GM12878 (cell line): Measurements from ENCODE around the gene KCTD2. TPM values are rescaled to one million over a fixed set of nuclear protein-coding genes. Genes with fewer than 3 reads are reported as not detected.

Source experiments
- BCL11A ChIP-seq: IDR thresholded peaks from 2 replicates; pipeline ENCODE4 v1.6.1; 2011; ENCODE audit warnings: low read depth, low read length
- CBFB ChIP-seq: IDR thresholded peaks from 2 replicates; pipeline ENCODE4 v1.6.1; 2016; ENCODE audit warnings: antibody characterized with exemption, low read depth
- EGR1 ChIP-seq, 2 experiments: IDR thresholded peaks; 1 replicate in 1 of 2; 2 replicates in 1 of 2; pipeline ENCODE4 v1.6.1; 2011 to 2012; ENCODE audit warnings: low read depth in 2 of 2, low read length in 2 of 2, borderline replicate concordance in 1 of 2, mild to moderate bottlenecking in 1 of 2, moderate library complexity in 1 of 2
- GATAD2B ChIP-seq: fragments of 450-650 bp; conservative IDR thresholded peaks from 2 replicates; pipeline ENCODE4 v1.6.1; 2017; ENCODE audit warnings: low read depth, mild to moderate bottlenecking, moderate library complexity
- MTA3 ChIP-seq: IDR thresholded peaks from 2 replicates; pipeline ENCODE4 v1.6.1; 2012; ENCODE audit warnings: low read length, inconsistent platforms, borderline replicate concordance
- NFIC ChIP-seq: IDR thresholded peaks from 2 replicates; pipeline ENCODE4 v1.6.1; 2012; ENCODE audit warnings: low read depth, mild to moderate bottlenecking, inconsistent platforms, low read length, moderate library complexity
- POU2F2 ChIP-seq: IDR thresholded peaks from 3 replicates; pipeline ENCODE4 v1.6.1; 2011; ENCODE audit warnings: low read depth, mild to moderate bottlenecking, low read length, borderline replicate concordance
- RAD21 ChIP-seq: IDR thresholded peaks from 2 replicates; pipeline ENCODE4 v1.6.1; 2011; ENCODE audit warnings: mild to moderate bottlenecking, low read depth, low read length, moderate library complexity; ENCODE audit not compliant: insufficient read depth
- RELA ChIP-seq: fragments of 450-650 bp; IDR thresholded peaks from 2 replicates; pipeline ENCODE4 v1.8.0; 2014; ENCODE audit warnings: borderline replicate concordance; ENCODE audit not compliant: partially characterized antibody
- RUNX3 ChIP-seq: IDR thresholded peaks from 2 replicates; pipeline ENCODE4 v1.6.1; 2012; ENCODE audit warnings: low read length, inconsistent platforms
- SPI1 ChIP-seq: IDR thresholded peaks from 2 replicates; pipeline ENCODE4 v1.6.1; 2011; ENCODE audit warnings: low read depth, mild to moderate bottlenecking, low read length, moderate library complexity, borderline replicate concordance; ENCODE audit not compliant: insufficient read depth
- TAF1 ChIP-seq: IDR thresholded peaks from 2 replicates; pipeline ENCODE4 v1.6.1; 2011; ENCODE audit warnings: mild to moderate bottlenecking, low read depth, low read length, borderline replicate concordance
- TCF7 ChIP-seq: IDR thresholded peaks from 2 replicates; pipeline ENCODE4 v1.6.1; 2014; ENCODE audit warnings: antibody characterized with exemption, borderline replicate concordance
- ZNF217 ChIP-seq: fragments of 450-650 bp; IDR thresholded peaks from 2 replicates; pipeline ENCODE4 v1.6.1; 2017; ENCODE audit warnings: antibody characterized with exemption, mild to moderate bottlenecking
- ZNF384 ChIP-seq: IDR thresholded peaks from 2 replicates; pipeline ENCODE4 v1.6.1; 2012; ENCODE audit warnings: low read depth, mild to moderate bottlenecking, low read length, improper control_type of control experiment, borderline replicate concordance
- ZNF622 ChIP-seq: fragments of 450-650 bp; IDR thresholded peaks from 2 replicates; pipeline ENCODE4 v1.6.1; 2017; ENCODE audit warnings: mild to moderate bottlenecking, inconsistent platforms
- ZZZ3 ChIP-seq: IDR thresholded peaks from 2 replicates; pipeline ENCODE4 v1.6.1; 2011; ENCODE audit warnings: low read depth; ENCODE audit not compliant: control insufficient read depth, insufficient read length
- polyA plus RNA-seq, 11 experiments: library from polyadenylated mRNA; depleted of rRNA in 4 of 11; unstranded in 6 of 11; stranded (reverse) in 5 of 11; fragments of >200 nt; fragmentation: Nextera tagmentation in 4 of 11; fragmentation: Illumina TruSeq in 1 of 11; extraction: Ambion mirVana in 4 of 11; extraction: Trizol in 1 of 11; gene quantifications; 1 replicate in 1 of 11; 2 replicates in 10 of 11; pipeline versions ENCODE4 v1.2.1 to v1.2.3, GENCODE V29; 2011 to 2016; ENCODE audit warnings: inconsistent platforms in 2 of 11, missing spikeins in 2 of 11, low read depth in 1 of 11
- total RNA-seq, 4 experiments: library from RNA; depleted of rRNA in 3 of 4; stranded (reverse); fragments of >200 nt in 3 of 4; fragmentation: Illumina TruSeq in 1 of 4; extraction: Trizol in 1 of 4; gene quantifications; 2 replicates each; pipeline versions ENCODE4 v1.2.1 to v1.2.3, GENCODE V29; 2013 to 2021
- TF ChIP-seq, protein P1 (sequence below): IDR thresholded peaks from 2 replicates; pipeline ENCODE4 v1.6.1; 2012; ENCODE audit warnings: low read depth, low read length, improper control_type of control experiment
- TF ChIP-seq, protein P2 (sequence below): fragments of 450-650 bp; IDR thresholded peaks from 2 replicates; pipeline ENCODE4 v1.6.1; 2016; ENCODE audit warnings: mild to moderate bottlenecking
- TF ChIP-seq, protein P3 (sequence below): IDR thresholded peaks from 2 replicates; pipeline ENCODE4 v1.6.1; 2011; ENCODE audit warnings: borderline replicate concordance, low read depth, mild to moderate bottlenecking, moderate library complexity, mixed read lengths, low read length; ENCODE audit not compliant: insufficient read depth; ENCODE audit errors: extremely low read length
- TF ChIP-seq, protein P4 (sequence below): fragments of 150-350 bp; IDR thresholded peaks from 2 replicates; pipeline ENCODE4 v1.6.1; 2016; ENCODE audit warnings: low read depth, low read length

The KCTD2 gene
- total and polyA plus RNA-seq, 10 of the 15 experiments (the other 5 are each of a cell fraction or from before 2014, with no cell fraction given), result 1.5 to 27.5 (median 13.7) TPM

DNA sequence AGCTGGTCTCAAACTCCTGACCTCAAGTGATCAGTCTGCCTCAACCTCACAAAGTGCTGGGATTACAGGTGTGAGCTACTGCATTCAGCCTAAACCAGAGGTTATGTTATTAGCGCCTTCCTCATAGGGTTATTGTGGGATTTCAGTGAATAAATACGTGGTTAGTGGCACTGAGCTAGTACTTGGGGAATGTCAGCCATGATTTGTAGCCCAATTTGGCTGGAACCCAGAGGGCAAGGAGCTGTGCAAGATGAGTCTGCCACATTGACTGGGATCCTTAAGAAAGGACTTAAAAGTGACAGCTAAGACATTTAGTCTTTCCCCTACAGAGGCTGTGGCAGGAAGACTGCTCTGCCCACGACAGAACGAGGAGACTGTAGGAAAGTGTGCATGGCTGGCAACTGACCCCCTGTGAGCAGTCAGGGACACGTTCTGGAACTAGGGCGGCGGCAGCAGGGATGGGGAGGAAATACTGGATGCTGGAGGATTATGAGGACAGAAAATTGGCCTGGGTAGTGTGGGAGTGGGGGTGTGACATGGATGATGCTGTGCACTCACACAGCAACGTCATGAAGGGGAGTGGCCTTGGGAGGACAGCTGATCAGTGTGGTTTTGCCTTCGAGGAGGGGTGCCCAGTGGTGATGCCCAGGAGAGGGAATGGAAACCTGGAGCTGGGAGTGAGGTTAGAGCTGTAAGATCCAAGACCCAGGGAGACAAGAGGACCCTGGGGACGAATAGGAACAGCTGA lies 14.9 kb upstream of the KCTD2 start (continued):
- TF ChIP-seq ZNF217, result no peak
- no peak for TF ChIP-seq RELA
- TF ChIP-seq, protein P1, sequence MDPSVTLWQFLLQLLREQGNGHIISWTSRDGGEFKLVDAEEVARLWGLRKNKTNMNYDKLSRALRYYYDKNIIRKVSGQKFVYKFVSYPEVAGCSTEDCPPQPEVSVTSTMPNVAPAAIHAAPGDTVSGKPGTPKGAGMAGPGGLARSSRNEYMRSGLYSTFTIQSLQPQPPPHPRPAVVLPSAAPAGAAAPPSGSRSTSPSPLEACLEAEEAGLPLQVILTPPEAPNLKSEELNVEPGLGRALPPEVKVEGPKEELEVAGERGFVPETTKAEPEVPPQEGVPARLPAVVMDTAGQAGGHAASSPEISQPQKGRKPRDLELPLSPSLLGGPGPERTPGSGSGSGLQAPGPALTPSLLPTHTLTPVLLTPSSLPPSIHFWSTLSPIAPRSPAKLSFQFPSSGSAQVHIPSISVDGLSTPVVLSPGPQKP, result no peak
- TF ChIP-seq, protein P2, sequence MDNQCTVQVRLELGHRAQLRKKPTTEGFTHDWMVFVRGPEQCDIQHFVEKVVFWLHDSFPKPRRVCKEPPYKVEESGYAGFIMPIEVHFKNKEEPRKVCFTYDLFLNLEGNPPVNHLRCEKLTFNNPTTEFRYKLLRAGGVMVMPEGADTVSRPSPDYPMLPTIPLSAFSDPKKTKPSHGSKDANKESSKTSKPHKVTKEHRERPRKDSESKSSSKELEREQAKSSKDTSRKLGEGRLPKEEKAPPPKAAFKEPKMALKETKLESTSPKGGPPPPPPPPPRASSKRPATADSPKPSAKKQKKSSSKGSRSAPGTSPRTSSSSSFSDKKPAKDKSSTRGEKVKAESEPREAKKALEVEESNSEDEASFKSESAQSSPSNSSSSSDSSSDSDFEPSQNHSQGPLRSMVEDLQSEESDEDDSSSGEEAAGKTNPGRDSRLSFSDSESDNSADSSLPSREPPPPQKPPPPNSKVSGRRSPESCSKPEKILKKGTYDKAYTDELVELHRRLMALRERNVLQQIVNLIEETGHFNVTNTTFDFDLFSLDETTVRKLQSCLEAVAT, result no peak
- no peak for TF ChIP-seq EGR1 (IDR thresholded peaks at IDR 0.05; ENCODE audit: borderline replicate concordance in 1 of 2, low read depth in 2 of 2, low read length in 2 of 2)
- no peak for TF ChIP-seq NFIC
- TF ChIP-seq ZNF622, result no peak
- no peak for TF ChIP-seq ZNF384
- no peak for TF ChIP-seq TCF7
- TF ChIP-seq MTA3, result no peak
- TF ChIP-seq RUNX3, result peak; percentile 62; the same call in 1 of the 2 replicates
- TF ChIP-seq TAF1, result no peak
- no peak for TF ChIP-seq ZZZ3
- TF ChIP-seq, protein P3, sequence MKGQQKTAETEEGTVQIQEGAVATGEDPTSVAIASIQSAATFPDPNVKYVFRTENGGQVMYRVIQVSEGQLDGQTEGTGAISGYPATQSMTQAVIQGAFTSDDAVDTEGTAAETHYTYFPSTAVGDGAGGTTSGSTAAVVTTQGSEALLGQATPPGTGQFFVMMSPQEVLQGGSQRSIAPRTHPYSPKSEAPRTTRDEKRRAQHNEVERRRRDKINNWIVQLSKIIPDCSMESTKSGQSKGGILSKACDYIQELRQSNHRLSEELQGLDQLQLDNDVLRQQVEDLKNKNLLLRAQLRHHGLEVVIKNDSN, result peak; percentile 15
- TF ChIP-seq BCL11A, result no peak
- no peak for TF ChIP-seq RAD21
- TF ChIP-seq CBFB, result no peak
- TF ChIP-seq POU2F2, result no peak
- TF ChIP-seq, protein P4, sequence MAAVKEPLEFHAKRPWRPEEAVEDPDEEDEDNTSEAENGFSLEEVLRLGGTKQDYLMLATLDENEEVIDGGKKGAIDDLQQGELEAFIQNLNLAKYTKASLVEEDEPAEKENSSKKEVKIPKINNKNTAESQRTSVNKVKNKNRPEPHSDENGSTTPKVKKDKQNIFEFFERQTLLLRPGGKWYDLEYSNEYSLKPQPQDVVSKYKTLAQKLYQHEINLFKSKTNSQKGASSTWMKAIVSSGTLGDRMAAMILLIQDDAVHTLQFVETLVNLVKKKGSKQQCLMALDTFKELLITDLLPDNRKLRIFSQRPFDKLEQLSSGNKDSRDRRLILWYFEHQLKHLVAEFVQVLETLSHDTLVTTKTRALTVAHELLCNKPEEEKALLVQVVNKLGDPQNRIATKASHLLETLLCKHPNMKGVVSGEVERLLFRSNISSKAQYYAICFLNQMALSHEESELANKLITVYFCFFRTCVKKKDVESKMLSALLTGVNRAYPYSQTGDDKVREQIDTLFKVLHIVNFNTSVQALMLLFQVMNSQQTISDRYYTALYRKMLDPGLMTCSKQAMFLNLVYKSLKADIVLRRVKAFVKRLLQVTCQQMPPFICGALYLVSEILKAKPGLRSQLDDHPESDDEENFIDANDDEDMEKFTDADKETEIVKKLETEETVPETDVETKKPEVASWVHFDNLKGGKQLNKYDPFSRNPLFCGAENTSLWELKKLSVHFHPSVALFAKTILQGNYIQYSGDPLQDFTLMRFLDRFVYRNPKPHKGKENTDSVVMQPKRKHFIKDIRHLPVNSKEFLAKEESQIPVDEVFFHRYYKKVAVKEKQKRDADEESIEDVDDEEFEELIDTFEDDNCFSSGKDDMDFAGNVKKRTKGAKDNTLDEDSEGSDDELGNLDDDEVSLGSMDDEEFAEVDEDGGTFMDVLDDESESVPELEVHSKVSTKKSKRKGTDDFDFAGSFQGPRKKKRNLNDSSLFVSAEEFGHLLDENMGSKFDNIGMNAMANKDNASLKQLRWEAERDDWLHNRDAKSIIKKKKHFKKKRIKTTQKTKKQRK, result no peak
- TF ChIP-seq GATAD2B, result no peak
- TF ChIP-seq SPI1, result no peak
